ENCODE measurements around the gene NSUN3. TPM values are rescaled to one million over a fixed set of nuclear protein-coding genes. Genes with fewer than 3 reads are reported as not detected.

The NSUN3 gene
- total RNA-seq, 2 experiments from 2014 or later: 10.4 to 13.5 TPM

- no peaks in the 10 kb centered on the region for H4K20me1 ChIP-seq (ENCODE audit: insufficient read depth, low read length)
- H2AFZ ChIP-seq (ENCODE audit: low read length): no peak overlapping the region
- intact Hi-C loops (cut with micrococcal nuclease; ENCODE audit: unreplicated experiment): loop anchor here (1.0 to 5.0 kb wide), 2 partner anchors 47 to 65 kb away; no protein-coding TSS in a partner anchor
- CTCF ChIA-PET (ENCODE audit: unreplicated experiment): no interaction called here
- peak; percentile 41 for DNase-seq (ENCODE audit: low spot score)
- BruUV-seq (replicated peaks): no TSS peak
- POLR2A ChIA-PET: interaction anchor here (0.5 to 1.1 kb wide), 4 partner anchors 9 to 337 kb away, joined by 3 to 4 read pairs (median 4); partner anchors contain the start of gene ARL13B
- H3K79me2 ChIP-seq (ENCODE audit: insufficient read depth, low read depth, low read length): peaks cover 23% of the 10 kb centered on the region
- TF ChIP-seq CTCF (conservative IDR thresholded peaks at IDR 0.05; ENCODE audit: low read length) (peak; percentile 90), EZH2phosphoT487 (IDR thresholded peaks at IDR 0.05; ENCODE audit: borderline replicate concordance, low read depth, low read length) (no peak)
- H3K4me3 ChIP-seq (ENCODE audit: low read depth, low read length, poor library complexity, severe bottlenecking): no peak overlapping the region
- H3K9me2 ChIP-seq (ENCODE audit: insufficient read depth, low read length): no peaks in the 10 kb centered on the region
- H3K36me3 ChIP-seq (ENCODE audit: insufficient read depth, low read length): peaks cover 56% of the 10 kb centered on the region
- no peak overlapping the region for H3K27ac ChIP-seq (ENCODE audit: low read depth, low read length, poor library complexity, severe bottlenecking)
- peaks cover 21% of the 10 kb centered on the region for H3K9me3 ChIP-seq (ENCODE audit: low read length)
- no peak overlapping the region for H3K4me2 ChIP-seq (ENCODE audit: low read length)
- peaks cover 29% of the 10 kb centered on the region for H3K4me1 ChIP-seq (ENCODE audit: insufficient read depth, low read length, poor library complexity, severe bottlenecking)
These were observed 6.4 kb downstream of the NSUN3 start for GRCh38 chr3:94069194-94069813.

- H3K4me2 ChIP-seq (ENCODE audit: low read length): no peak overlapping the region
- no peaks in the 10 kb centered on the region for H4K20me1 ChIP-seq (ENCODE audit: insufficient read depth, low read length)
- H3K4me1 ChIP-seq (ENCODE audit: insufficient read depth, low read length, poor library complexity, severe bottlenecking): peaks cover 18% of the 10 kb centered on the region
- ChIA-PET POLR2A (interaction anchor here (0.6 to 1.3 kb wide), 2 partner anchors 7 to 809 kb away, joined by 3 to 5 read pairs; partner anchors contain the start of genes DHFR2 and NSUN3), CTCF (ENCODE audit: unreplicated experiment) (no interaction called here)
- intact Hi-C loops (cut with micrococcal nuclease; ENCODE audit: unreplicated experiment): no loop called here
- H3K36me3 ChIP-seq (ENCODE audit: insufficient read depth, low read length): peaks cover 50% of the 10 kb centered on the region
- peaks cover 21% of the 10 kb centered on the region for H3K9me3 ChIP-seq (ENCODE audit: low read length)
- H3K4me3 ChIP-seq (ENCODE audit: low read depth, low read length, poor library complexity, severe bottlenecking): no peak overlapping the region
- TF ChIP-seq EZH2phosphoT487 (IDR thresholded peaks at IDR 0.05; ENCODE audit: borderline replicate concordance, low read depth, low read length) (no peak), CTCF (conservative IDR thresholded peaks at IDR 0.05; ENCODE audit: low read length) (no peak)
- no peaks in the 10 kb centered on the region for H3K9me2 ChIP-seq (ENCODE audit: insufficient read depth, low read length)
- DNase-seq (ENCODE audit: low spot score): no peak
- no peak overlapping the region for H3K27ac ChIP-seq (ENCODE audit: low read depth, low read length, poor library complexity, severe bottlenecking)
- H2AFZ ChIP-seq (ENCODE audit: low read length): no peak overlapping the region
- H3K79me2 ChIP-seq (ENCODE audit: insufficient read depth, low read depth, low read length): peaks cover 14% of the 10 kb centered on the region; the same call in 1 of the 2 replicates
- no TSS peak for BruUV-seq (replicated peaks)
These were observed 7.6 kb downstream of the NSUN3 start for GRCh38 chr3:94070341-94070911.
